ENCODE results near the gene LRMDA.

The LRMDA gene

GRCh38 chr10:75422913-75423312 is 8.5 kb upstream of the LRMDA start:
- no peak overlapping the region for H3K4me3 ChIP-seq (ENCODE audit: low read length)
- no peaks in the 10 kb centered on the region for H3K27me3 ChIP-seq (ENCODE audit: insufficient read depth, low read length)
- H3K4me1 ChIP-seq (ENCODE audit: insufficient read depth, low read length): peaks cover 5% of the 10 kb centered on the region
- no peaks in the 10 kb centered on the region for H3K36me3 ChIP-seq (ENCODE audit: insufficient read depth, low read length)
- H2AFZ ChIP-seq (ENCODE audit: low read depth, low read length): no peak overlapping the region
- peaks cover 2% of the 10 kb centered on the region for H3K9me3 ChIP-seq (ENCODE audit: low read length)

- peaks cover 2% of the 10 kb centered on the region for H3K9me3 ChIP-seq (ENCODE audit: low read length)
- no peak overlapping the region for H2AFZ ChIP-seq (ENCODE audit: low read depth, low read length)
- no peak overlapping the region for H3K4me3 ChIP-seq (ENCODE audit: low read length)
- H3K36me3 ChIP-seq (ENCODE audit: insufficient read depth, low read length): no peaks in the 10 kb centered on the region
- peaks cover 13% of the 10 kb centered on the region for H3K4me1 ChIP-seq (ENCODE audit: insufficient read depth, low read length)
- H3K27me3 ChIP-seq (ENCODE audit: insufficient read depth, low read length): no peaks in the 10 kb centered on the region
Measured at GRCh38 chr10:75424571-75424970, 6.9 kb upstream of the LRMDA start.

DNA sequence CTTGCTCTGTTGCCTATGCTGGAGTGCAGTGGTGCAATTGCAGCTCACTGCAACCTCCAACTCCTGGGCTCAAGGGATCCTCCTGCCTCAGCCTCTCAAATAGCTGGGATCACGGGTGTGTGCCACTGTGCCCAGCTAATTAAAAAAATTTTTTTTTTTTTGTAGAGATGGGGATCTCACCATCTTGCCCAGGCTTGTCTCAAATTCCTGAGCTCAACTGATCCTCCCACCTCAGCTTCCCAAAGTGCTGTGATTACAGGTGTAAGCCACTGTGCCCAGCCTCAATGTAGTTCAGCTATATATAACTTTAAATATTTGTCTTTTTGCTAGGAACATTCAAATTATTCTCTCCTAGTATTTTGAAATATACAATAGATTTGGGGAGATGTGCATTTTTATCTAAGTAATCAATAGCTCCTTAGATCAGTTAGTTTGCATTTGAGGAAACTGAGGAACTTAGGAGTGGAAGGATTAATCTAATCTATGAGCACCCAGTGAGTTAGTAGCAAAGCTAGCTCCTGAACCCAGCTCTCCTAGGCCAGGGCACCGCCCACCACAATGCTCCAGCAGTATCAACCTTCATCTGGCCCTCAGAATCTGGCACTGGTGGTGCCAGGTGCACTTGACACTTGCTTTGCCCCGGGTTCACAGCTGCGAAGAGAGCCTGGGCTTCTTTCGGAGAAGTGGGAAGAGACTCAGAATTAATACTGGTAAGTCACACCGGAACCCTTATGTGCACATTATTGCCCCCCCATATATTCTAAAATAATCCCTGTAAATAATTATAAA is 5.9 kb upstream of the LRMDA start:
- Histone ChIP-seq H3K4me1 (ENCODE audit: insufficient read depth, low read length) (peaks cover 22% of the 10 kb centered on the region), H3K27me3 (ENCODE audit: insufficient read depth, low read length) (no peaks in the 10 kb centered on the region), H3K9me3 (ENCODE audit: low read length) (peaks cover 2% of the 10 kb centered on the region), H2AFZ (ENCODE audit: low read depth, low read length) (no peak overlapping the region), H3K4me3 (ENCODE audit: low read length) (no peak overlapping the region), H3K36me3 (ENCODE audit: insufficient read depth, low read length) (no peaks in the 10 kb centered on the region)

DNA sequence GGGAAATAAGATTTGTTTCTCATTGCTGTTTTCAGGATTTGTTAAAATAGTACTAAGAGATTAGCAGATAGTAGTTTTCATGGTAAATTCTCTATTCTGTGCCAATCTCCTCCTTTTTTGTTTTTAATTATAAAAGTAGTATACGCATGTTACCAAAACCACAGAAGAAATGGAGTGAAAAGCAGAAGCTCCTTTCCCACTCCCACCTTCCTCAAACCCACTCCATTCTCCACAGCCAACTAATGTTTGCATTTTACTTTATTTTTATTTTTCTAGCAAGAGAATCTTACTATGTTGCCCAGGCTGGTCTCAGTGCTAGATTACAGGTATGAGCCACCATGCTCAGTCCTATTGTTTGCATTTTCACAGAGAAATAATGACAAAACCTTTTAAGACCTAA is 4.5 kb upstream of the LRMDA start:
- H3K4me1 ChIP-seq (ENCODE audit: insufficient read depth, low read length): peaks cover 24% of the 10 kb centered on the region
- no peaks in the 10 kb centered on the region for H3K36me3 ChIP-seq (ENCODE audit: insufficient read depth, low read length)
- H3K4me3 ChIP-seq (ENCODE audit: low read length): no peak overlapping the region
- H3K9me3 ChIP-seq (ENCODE audit: low read length): peaks cover 2% of the 10 kb centered on the region
- no peaks in the 10 kb centered on the region for H3K27me3 ChIP-seq (ENCODE audit: insufficient read depth, low read length)
- H2AFZ ChIP-seq (ENCODE audit: low read depth, low read length): no peak overlapping the region

DNA sequence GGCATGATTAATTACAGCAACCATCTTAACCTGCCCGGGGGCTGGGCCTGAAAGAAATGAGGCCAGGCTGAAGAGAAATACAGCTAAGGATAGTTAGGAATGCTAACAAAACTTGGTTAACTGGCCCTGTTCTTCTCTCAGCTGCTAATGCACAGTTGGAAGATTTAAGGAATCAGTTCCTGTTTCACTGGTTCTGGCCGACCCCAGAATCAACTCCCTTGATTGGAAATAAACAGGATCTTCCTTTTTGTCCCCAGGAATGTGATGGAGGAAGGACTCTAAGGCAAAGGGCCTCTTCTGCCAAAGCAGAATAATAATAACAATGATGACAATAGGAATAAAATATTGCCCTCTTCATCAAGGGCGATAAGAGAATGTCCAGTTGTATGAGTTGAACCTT is 3.5 kb upstream of the LRMDA start:
- no peaks in the 10 kb centered on the region for H3K36me3 ChIP-seq (ENCODE audit: insufficient read depth, low read length)
- no peak overlapping the region for H2AFZ ChIP-seq (ENCODE audit: low read depth, low read length)
- peaks cover 24% of the 10 kb centered on the region for H3K4me1 ChIP-seq (ENCODE audit: insufficient read depth, low read length)
- no peaks in the 10 kb centered on the region for H3K27me3 ChIP-seq (ENCODE audit: insufficient read depth, low read length)
- no peaks in the 10 kb centered on the region for H3K9me3 ChIP-seq (ENCODE audit: low read length)
- no peak overlapping the region for H3K4me3 ChIP-seq (ENCODE audit: low read length)

GRCh38 chr10:75428434-75429158 is 2.8 kb upstream of the LRMDA start:
- Histone ChIP-seq H3K27me3 (ENCODE audit: insufficient read depth, low read length) (no peaks in the 10 kb centered on the region), H2AFZ (ENCODE audit: low read depth, low read length) (no peak overlapping the region), H3K4me1 (ENCODE audit: insufficient read depth, low read length) (peaks cover 24% of the 10 kb centered on the region), H3K9me3 (ENCODE audit: low read length) (no peaks in the 10 kb centered on the region), H3K4me3 (ENCODE audit: low read length) (no peak overlapping the region), H3K36me3 (ENCODE audit: insufficient read depth, low read length) (no peaks in the 10 kb centered on the region)

- Histone ChIP-seq H3K4me1 (ENCODE audit: insufficient read depth, low read length) (peaks cover 24% of the 10 kb centered on the region), H3K9me3 (ENCODE audit: low read length) (no peaks in the 10 kb centered on the region), H3K27me3 (ENCODE audit: insufficient read depth, low read length) (no peaks in the 10 kb centered on the region), H3K36me3 (ENCODE audit: insufficient read depth, low read length) (no peaks in the 10 kb centered on the region), H3K4me3 (ENCODE audit: low read length) (no peak overlapping the region), H2AFZ (ENCODE audit: low read depth, low read length) (no peak overlapping the region)
Measured at GRCh38 chr10:75429159-75429827, 2.1 kb upstream of the LRMDA start.

DNA sequence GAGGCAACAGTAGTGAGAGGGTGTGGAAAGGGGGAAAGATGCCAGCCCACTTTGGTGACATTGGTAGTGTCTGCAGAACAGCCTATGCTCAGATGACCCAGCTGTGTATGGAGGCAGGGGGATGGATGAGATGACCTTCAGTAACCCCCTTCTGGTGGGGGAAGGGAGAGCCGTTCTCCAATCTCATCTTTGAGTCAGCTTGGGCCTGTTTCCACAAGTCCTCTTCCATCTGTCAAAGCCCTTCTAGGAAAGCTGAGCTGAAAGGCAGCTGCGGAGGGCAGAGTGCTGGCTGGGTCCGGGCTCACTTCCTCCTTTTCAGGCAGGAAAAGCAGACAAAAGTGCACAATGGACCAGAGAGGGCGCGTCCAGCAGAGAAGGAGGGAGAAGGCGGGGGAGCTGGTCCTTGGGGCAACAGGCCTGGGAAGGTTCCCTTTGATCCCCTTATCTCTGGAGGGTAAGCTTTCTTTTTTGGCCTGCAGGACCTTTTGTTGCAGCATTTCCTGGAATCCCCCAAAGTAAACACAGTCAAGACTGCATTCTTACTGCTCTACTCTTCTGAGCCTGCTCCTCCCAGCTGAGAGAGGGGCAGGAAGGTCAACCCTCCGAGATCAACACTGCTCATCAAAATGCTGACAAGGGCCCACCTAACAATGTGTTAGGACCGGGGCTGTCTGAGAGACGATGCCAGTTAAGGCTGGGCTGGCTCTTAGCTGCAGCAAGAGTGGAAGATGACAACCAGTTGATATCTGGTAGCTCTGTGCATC is 1.2 kb upstream of the LRMDA start:
- no peak overlapping the region for H3K4me3 ChIP-seq (ENCODE audit: low read length)
- peaks cover 24% of the 10 kb centered on the region for H3K4me1 ChIP-seq (ENCODE audit: insufficient read depth, low read length)
- H2AFZ ChIP-seq (ENCODE audit: low read depth, low read length): no peak overlapping the region
- no peaks in the 10 kb centered on the region for H3K36me3 ChIP-seq (ENCODE audit: insufficient read depth, low read length)
- H3K27me3 ChIP-seq (ENCODE audit: insufficient read depth, low read length): no peaks in the 10 kb centered on the region
- no peaks in the 10 kb centered on the region for H3K9me3 ChIP-seq (ENCODE audit: low read length)

GRCh38 chr10:75432176-75432575 is 752 bp downstream of the LRMDA start:
- no peaks in the 10 kb centered on the region for H3K36me3 ChIP-seq (ENCODE audit: insufficient read depth, low read length)
- peaks cover 24% of the 10 kb centered on the region for H3K4me1 ChIP-seq (ENCODE audit: insufficient read depth, low read length)
- no peak overlapping the region for H3K4me3 ChIP-seq (ENCODE audit: low read length)
- no peaks in the 10 kb centered on the region for H3K9me3 ChIP-seq (ENCODE audit: low read length)
- H3K27me3 ChIP-seq (ENCODE audit: insufficient read depth, low read length): no peaks in the 10 kb centered on the region
- H2AFZ ChIP-seq (ENCODE audit: low read depth, low read length): no peak overlapping the region

DNA sequence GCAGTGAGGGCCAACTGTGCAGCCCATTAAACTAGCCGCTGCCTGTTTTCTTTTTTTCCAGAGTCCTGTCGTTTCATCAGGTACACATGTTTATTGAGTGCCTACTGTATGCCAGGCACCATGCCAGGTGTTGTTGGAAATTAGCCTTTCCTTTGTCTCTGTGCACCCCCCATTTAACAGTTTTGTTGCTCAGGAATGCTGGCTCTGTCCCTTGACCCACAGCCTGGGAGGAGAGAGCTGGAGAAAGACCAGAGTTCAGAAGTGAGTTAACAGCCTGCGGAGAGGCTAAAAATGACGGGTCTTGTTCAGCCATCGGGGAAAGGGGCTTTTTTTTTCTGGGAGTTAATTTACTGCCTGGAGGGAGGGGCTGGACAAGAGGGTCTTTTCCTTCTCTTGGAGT is 1.3 kb downstream of the LRMDA start:
- no peaks in the 10 kb centered on the region for H3K36me3 ChIP-seq (ENCODE audit: insufficient read depth, low read length)
- no peak overlapping the region for H2AFZ ChIP-seq (ENCODE audit: low read depth, low read length)
- H3K4me3 ChIP-seq (ENCODE audit: low read length): no peak overlapping the region
- H3K27me3 ChIP-seq (ENCODE audit: insufficient read depth, low read length): no peaks in the 10 kb centered on the region
- H3K9me3 ChIP-seq (ENCODE audit: low read length): no peaks in the 10 kb centered on the region
- H3K4me1 ChIP-seq (ENCODE audit: insufficient read depth, low read length): peaks cover 21% of the 10 kb centered on the region

DNA sequence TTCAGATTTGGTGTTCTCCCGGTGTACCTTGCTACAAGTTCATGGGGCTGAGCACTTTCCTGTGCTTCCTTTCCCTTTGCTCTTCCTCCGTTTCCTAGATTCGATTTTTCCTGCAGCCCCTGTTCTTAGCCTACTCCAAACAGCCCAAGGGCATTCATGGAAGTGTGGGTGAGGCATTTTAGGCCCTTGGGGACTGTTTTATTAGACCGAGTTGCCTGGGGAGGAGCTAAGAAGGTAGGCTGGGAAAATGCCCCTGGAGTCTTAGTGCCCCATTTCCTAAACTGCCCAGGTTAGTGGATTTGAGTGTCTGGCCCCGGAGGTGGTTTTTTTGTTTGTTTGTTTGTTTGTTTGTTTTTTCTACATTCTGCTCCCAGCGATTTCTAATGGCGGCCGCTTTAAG is 1.8 kb downstream of the LRMDA start:
- H3K27me3 ChIP-seq (ENCODE audit: insufficient read depth, low read length): no peaks in the 10 kb centered on the region
- H3K4me3 ChIP-seq (ENCODE audit: low read length): no peak overlapping the region
- H3K9me3 ChIP-seq (ENCODE audit: low read length): no peaks in the 10 kb centered on the region
- H2AFZ ChIP-seq (ENCODE audit: low read depth, low read length): no peak overlapping the region
- peaks cover 16% of the 10 kb centered on the region for H3K4me1 ChIP-seq (ENCODE audit: insufficient read depth, low read length)
- no peaks in the 10 kb centered on the region for H3K36me3 ChIP-seq (ENCODE audit: insufficient read depth, low read length)

DNA sequence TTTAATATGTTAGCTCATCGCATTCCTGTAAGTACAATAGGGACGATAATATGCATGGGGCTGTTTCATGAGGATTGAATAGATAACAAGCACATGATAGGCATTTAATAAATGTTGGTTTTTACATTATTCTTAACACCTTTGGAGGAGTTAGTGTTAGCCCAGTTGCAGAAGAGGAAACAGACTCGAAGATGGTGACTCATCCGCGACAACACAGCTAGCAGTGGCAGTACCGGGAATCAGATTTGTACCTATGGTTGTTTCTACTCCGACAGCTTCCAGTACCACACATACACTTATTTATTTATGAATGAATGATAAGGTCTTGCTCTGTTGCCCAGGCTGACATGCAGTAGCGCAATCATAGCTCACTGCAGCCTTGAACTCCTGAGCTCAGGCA is 2.9 kb downstream of the LRMDA start:
- peaks cover 13% of the 10 kb centered on the region for H3K4me1 ChIP-seq (ENCODE audit: insufficient read depth, low read length)

DNA sequence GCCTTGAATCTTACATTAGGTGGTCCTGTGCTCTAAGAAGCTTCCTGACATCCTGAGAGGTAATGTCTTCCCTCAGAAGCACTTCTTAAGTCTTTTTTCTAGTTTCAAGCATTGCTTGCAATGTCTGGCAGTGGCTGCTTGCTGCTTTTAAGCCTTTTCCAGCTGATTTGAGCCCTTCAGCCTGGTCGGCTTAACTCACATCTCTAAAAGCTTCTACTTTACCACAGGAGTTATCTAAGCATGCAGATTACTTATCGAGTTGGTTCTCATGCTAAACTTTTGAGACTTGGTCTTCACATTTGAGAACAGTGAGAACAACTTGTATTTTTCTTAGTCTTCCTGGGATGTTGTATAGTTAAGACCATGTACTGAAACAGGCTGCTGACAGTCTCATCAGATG is 3.9 kb downstream of the LRMDA start:
- Histone ChIP-seq H3K4me3 (ENCODE audit: low read length) (no peak overlapping the region), H2AFZ (ENCODE audit: low read depth, low read length) (no peak overlapping the region), H3K4me1 (ENCODE audit: insufficient read depth, low read length) (peaks cover 4% of the 10 kb centered on the region), H3K27me3 (ENCODE audit: insufficient read depth, low read length) (no peaks in the 10 kb centered on the region), H3K36me3 (ENCODE audit: insufficient read depth, low read length) (no peaks in the 10 kb centered on the region), H3K9me3 (ENCODE audit: low read length) (no peaks in the 10 kb centered on the region)

More for the DNA sequence above, 2.9 kb downstream of the LRMDA start:
- Histone ChIP-seq H2AFZ (ENCODE audit: low read depth, low read length) (no peak overlapping the region), H3K27me3 (ENCODE audit: insufficient read depth, low read length) (no peaks in the 10 kb centered on the region), H3K9me3 (ENCODE audit: low read length) (no peaks in the 10 kb centered on the region), H3K4me3 (ENCODE audit: low read length) (no peak overlapping the region), H3K36me3 (ENCODE audit: insufficient read depth, low read length) (no peaks in the 10 kb centered on the region)
